Coronary artery (tissue), 2 donors: ENCODE results near the gene DUSP1.
"Not testable (repeated sequence)": the region's sequence is repeated elsewhere in the genome, so short reads cannot be mapped to it uniquely, and the experiment has no call there.

Experiments used
- DNase-seq: peaks from one replicate; pipeline ENCODE4 v3.0.0-alpha.2; 2017; ENCODE audit warnings: low spot score
- H3K27ac ChIP-seq, 2 donors: fragments of 200-600 bp; sonication (generic); one replicate each; pipeline ENCODE4 v1.5.1; 2016 to 2019
- H3K4me3 ChIP-seq: fragments of 200-600 bp; sonication (generic); 2 replicates; pipeline ENCODE4 v1.5.1; 2016; ENCODE audit warnings: mild to moderate bottlenecking, moderate library complexity
- TF ChIP-seq, protein P1 (sequence below): fragments of 200-600 bp; sonication (generic); IDR thresholded peaks from one replicate; pipeline ENCODE4 v1.5.1; 2019; ENCODE audit warnings: antibody characterized with exemption

Gene DUSP1

DNA sequence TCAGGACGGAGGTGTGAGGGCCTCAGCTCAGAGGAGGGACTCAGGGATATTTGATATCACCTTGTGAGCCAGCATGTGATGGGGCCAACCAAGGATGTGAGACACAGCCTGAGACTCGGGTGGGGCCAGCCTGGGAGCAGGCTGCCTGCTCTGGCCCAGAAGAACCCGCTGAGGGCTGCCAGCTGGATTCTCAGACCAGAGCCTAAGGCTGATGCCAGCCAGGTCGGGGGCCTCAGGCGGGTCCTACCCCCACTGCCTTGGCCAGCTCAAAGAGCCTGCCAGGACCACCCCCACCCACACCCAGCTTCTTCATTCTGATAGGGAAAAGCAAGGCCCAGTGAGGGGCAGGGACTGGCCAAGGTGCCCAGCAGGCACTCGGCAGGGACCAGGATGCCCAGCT, 20.3 kb upstream of the DUSP1 start:
- TF ChIP-seq, protein P1, sequence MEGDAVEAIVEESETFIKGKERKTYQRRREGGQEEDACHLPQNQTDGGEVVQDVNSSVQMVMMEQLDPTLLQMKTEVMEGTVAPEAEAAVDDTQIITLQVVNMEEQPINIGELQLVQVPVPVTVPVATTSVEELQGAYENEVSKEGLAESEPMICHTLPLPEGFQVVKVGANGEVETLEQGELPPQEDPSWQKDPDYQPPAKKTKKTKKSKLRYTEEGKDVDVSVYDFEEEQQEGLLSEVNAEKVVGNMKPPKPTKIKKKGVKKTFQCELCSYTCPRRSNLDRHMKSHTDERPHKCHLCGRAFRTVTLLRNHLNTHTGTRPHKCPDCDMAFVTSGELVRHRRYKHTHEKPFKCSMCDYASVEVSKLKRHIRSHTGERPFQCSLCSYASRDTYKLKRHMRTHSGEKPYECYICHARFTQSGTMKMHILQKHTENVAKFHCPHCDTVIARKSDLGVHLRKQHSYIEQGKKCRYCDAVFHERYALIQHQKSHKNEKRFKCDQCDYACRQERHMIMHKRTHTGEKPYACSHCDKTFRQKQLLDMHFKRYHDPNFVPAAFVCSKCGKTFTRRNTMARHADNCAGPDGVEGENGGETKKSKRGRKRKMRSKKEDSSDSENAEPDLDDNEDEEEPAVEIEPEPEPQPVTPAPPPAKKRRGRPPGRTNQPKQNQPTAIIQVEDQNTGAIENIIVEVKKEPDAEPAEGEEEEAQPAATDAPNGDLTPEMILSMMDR, result no peak
- DNase-seq, result no peak
- H3K27ac ChIP-seq, result peak overlapping the region; percentile 76 to 96
- no peak overlapping the region for H3K4me3 ChIP-seq

DNA sequence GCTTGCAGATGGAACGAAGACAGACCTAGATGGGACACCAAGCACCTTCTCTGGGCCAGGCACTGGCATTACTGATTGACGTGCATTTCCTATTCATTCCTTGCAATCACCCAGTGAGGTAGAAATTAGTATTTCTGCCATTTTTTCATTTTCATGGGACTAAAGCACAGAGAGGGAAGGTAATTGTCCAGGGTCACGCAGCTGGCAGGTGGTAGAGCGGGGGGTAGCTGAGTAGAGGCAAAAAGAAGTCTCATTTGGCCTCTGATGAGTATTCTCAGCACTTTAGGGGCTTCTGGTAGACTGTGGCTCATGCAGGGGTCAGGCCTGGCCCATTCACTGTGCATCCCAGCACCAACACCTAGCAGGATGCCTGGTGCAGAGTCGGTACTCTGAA, 19.5 kb upstream of the DUSP1 start:
- H3K27ac ChIP-seq, result peak overlapping the region; percentile 76 to 96
- DNase-seq, result no peak
- H3K4me3 ChIP-seq, result no peak overlapping the region
- TF ChIP-seq, protein P1, result no peak

DNA sequence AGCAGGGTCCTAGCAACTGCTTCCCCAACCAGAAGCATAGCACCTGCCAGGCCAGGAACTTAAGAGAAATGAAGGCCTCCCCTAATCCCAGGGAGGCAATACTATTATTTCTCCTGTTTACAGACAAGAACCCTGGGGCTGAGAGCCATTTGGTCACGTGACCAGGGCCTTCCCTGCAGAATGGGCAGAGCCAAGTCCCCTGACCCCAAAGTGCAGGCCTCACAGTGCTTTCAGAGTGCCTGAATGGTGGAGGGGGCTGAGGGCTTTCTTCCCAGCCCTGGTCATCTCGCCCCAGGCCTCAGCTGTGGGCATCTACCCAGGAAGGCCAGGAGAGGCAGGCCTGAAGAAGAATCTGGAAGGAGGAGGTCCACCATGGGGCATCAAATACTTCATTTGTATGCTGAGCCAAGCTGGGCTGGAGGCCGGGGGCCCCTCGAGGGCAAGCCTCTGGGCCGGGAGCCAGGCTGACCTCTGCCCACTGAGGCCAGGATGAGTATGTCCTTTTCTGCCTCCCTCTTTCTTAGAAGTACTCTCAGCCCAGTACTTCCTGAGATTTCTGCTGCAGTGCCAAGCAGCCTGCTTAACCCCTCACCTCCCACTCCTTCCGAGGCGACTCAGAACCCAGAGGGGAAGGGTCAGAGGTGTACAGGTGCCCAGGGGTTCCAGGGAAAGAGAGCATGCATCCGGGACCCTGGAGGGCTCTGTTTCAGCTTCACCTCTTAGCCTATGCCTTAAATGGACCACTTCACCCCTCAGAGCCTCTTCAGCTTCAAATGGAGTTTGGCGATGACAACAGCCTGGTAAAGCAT, 18.9 kb upstream of the DUSP1 start:
- TF ChIP-seq, protein P1, result no peak
- Histone ChIP-seq H3K4me3 (no peak overlapping the region), H3K27ac (peak overlapping the region; percentile 76 to 96)
- no peak for DNase-seq

DNA sequence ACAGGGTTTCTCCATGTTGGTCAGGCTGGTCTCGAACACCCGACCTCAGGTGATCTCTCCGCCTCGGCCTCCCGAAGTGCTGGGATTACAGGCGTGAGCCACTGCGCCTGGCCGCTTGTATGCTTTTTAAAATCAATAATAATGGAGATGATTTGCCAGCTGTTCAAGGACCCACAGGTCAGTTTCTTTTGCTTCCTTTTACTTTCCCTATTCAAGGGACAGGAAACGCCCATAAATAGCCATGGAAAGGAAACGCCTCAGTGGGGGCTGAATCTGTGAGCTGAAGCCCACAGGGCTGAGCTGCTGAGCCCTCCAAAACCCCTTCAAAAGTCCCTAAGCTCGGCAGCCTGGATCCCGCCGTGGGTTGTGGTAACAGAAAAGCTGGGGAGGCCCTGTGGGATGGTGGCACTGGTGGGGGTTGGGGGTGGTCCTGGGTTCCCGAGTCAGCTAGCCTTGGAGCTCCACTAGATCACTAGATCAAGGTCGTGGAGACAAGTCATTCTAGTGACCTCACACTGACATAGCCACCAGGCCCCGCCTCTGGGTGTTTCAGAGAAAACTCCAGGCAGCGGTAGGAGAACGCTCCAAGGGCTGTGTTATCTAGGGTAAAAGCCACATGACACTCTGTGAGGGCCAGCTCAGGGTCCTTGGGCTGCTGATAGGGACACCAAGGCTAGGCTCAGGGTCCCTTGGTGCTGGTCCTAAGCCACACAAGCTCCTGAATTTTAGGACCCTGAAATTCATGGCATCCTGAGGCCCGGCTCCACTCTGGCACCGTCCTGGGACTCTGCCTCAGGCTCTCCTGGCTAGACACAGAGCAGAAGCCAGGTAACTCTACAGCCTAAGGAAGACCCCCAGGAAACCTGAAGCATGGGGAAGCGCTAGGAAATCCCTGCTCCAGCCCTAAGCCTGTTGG, 18.0 kb upstream of the DUSP1 start:
- Histone ChIP-seq H3K27ac (peak overlapping the region; percentile 76 to 96), H3K4me3 (peak overlapping the region; percentile 26)
- TF ChIP-seq, protein P1, result no peak
- DNase-seq, result no peak

DNA sequence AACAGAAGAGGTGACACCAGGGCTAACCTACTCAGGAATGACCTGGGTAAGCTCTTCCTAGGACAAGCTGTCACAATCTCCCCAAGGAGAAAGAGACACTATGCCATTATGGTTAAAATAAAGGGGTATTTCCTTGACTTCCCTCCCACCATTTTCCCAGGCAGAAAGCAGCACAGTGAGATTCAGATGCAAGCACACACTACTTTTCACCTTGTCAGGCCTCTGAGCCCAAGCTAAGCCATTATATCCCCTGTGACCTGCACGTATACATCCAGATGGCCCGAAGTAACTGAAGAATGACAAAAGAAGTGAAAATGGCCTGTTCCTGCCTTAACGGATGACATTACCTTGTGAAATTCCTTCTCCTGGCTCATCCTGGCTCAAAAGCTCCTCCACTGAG, 16.5 kb upstream of the DUSP1 start:
- DNase-seq, H3K27ac ChIP-seq, H3K4me3 ChIP-seq: not testable (repeated sequence)

DNA sequence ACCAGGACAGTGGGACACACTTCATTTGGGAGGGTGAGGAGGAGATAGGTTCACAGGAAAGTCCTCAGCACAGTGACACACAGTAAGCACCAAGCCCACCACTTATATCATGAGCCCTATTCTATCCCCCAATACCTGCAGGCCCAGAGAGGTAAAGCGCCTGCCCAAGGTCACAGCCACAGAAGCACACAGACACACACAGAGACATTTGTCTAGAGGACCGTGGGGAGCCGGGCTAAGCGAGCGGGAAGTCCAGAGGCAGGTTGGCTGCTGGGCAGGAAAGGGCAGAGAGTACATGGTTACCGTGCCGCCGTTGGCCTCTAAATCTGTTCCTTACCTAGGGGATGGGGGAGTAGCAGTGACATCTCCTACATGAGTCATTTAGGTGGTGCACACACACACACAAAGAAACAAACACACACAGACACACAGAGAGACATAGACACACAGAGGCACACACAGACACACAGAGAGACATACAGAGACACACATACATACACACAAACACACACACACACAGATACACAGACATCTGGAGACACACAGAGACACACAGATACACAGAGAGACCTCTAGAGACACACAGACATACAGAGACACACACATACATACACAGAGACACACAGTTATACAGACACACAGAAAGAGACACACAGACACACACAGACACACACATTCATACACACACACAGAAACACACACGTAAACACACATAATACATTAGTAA, 15.9 kb upstream of the DUSP1 start:
- DNase-seq, result no peak
- H3K27ac ChIP-seq, result no peak overlapping the region
- no peak overlapping the region for H3K4me3 ChIP-seq
- TF ChIP-seq, protein P1, result no peak
